IMR-90 (cell line): ENCODE data around the gene SNAP29. TPM values are rescaled to one million over a fixed set of nuclear protein-coding genes. Genes with fewer than 3 reads are reported as not detected.

ENCODE experiments used
- ATAC-seq: fragments of 200-7000 bp; cut with Tn5 transposase; 2 replicates; pipeline ENCODE4 v1.9.1; 2020; ENCODE audit warnings: low read depth, mild to moderate bottlenecking, moderate library complexity
- BruUV-seq: library from RNA; stranded (reverse); fragments of 400-500 nt; replicated peaks from 2 replicates; lab custom pipeline; 2021; lab: Mats Ljungman, UMichigan
- CTCF ChIA-PET: fragments of 300-600 bp; formaldehyde crosslinking; extraction: SDS; loops from one replicate; lab custom pipeline; 2021; ENCODE audit warnings: antibody characterized with exemption; lab: Yijun Ruan, JAX
- POLR2A ChIA-PET: fragments of 300-600 bp; sonication (Branson Sonifier 250); formaldehyde crosslinking; loops from one replicate; lab custom pipeline; 2022; ENCODE audit warnings: antibody characterized with exemption; ENCODE audit not compliant: unreplicated experiment; lab: Charles Lee
- DNase-seq: peaks from one replicate; pipeline ENCODE4 v3.0.0; 2013
- H2AFZ ChIP-seq: replicated peaks from 2 replicates; pipeline ENCODE3; 2013; ENCODE audit warnings: low read length, mild to moderate bottlenecking; ENCODE audit not compliant: poor library complexity
- H2AK5ac ChIP-seq: 2 replicates; pipeline ENCODE4 v1.6.1; 2013; ENCODE audit warnings: low read depth, low read length, inconsistent platforms
- H2AK9ac ChIP-seq: replicated peaks from 2 replicates; pipeline ENCODE3; 2013; ENCODE audit warnings: mild to moderate bottlenecking, low read depth, low read length, moderate library complexity; ENCODE audit not compliant: poor library complexity
- H2BK120ac ChIP-seq: 2 replicates; pipeline ENCODE4 v1.6.1; 2013; ENCODE audit warnings: low read depth, low read length, inconsistent platforms
- H2BK15ac ChIP-seq: 3 replicates; pipeline ENCODE4 v1.6.1; 2013; ENCODE audit warnings: low read depth, low read length, inconsistent platforms
- H2BK20ac ChIP-seq: 2 replicates; pipeline ENCODE4 v1.6.1; 2013; ENCODE audit warnings: low read depth, mild to moderate bottlenecking, inconsistent platforms, low read length, moderate library complexity
- H2BK5ac ChIP-seq: 2 replicates; pipeline ENCODE4 v1.6.1; 2013; ENCODE audit warnings: mild to moderate bottlenecking, low read depth, low read length, inconsistent platforms; ENCODE audit not compliant: poor library complexity, severe bottlenecking
- H3K14ac ChIP-seq: replicated peaks from 2 replicates; pipeline ENCODE4 v1.6.1; 2013; ENCODE audit warnings: low read depth, low read length, inconsistent platforms
- H3K18ac ChIP-seq: 2 replicates; pipeline ENCODE4 v1.6.1; 2013; ENCODE audit warnings: low read depth, low read length, control low read depth
- H3K23ac ChIP-seq: 2 replicates; pipeline ENCODE4 v1.6.1; 2013; ENCODE audit warnings: low read depth, low read length, inconsistent platforms
- H3K27ac ChIP-seq: 2 replicates; pipeline ENCODE4 v1.5.1; 2013; ENCODE audit warnings: mild to moderate bottlenecking, control low read depth, low read length; ENCODE audit not compliant: insufficient read depth
- H3K27me3 ChIP-seq: 2 replicates; pipeline ENCODE4 v1.6.1; 2013; ENCODE audit warnings: low read length; ENCODE audit not compliant: control insufficient read depth, insufficient read depth
- H3K36me3 ChIP-seq: 2 replicates; pipeline ENCODE4 v1.6.1; 2013; ENCODE audit warnings: low read length, mixed read lengths; ENCODE audit not compliant: control insufficient read depth, insufficient read depth
- H3K4ac ChIP-seq: 2 replicates; pipeline ENCODE4 v1.6.1; 2013; ENCODE audit warnings: low read depth, low read length, inconsistent platforms
- H3K4me1 ChIP-seq: 2 replicates; pipeline ENCODE4 v1.6.1; 2013; ENCODE audit warnings: low read length, mixed read lengths; ENCODE audit not compliant: control insufficient read depth, insufficient read depth
- H3K4me2 ChIP-seq: 2 replicates; pipeline ENCODE4 v1.6.1; 2013; ENCODE audit warnings: low read depth, mild to moderate bottlenecking, control low read depth, low read length, moderate library complexity
- H3K4me3 ChIP-seq: 2 replicates; pipeline ENCODE4 v1.5.1; 2013; ENCODE audit warnings: low read depth, mild to moderate bottlenecking, control low read depth, low read length, moderate library complexity; ENCODE audit not compliant: insufficient read depth
- H3K56ac ChIP-seq: 2 replicates; pipeline ENCODE4 v1.6.1; 2013; ENCODE audit warnings: low read length, inconsistent platforms; ENCODE audit not compliant: insufficient read depth; ENCODE audit errors: extremely low read depth
- H3K79me1 ChIP-seq, 2 experiments: 2 replicates each; pipeline ENCODE4 v1.6.1; 2013; ENCODE audit warnings: low read length in 2 of 2, inconsistent platforms in 1 of 2, low read depth in 1 of 2
- H3K9ac ChIP-seq: 2 replicates; pipeline ENCODE4 v1.6.1; 2013; ENCODE audit warnings: low read depth, low read length, control low read depth
- H3K9me1 ChIP-seq: 2 replicates; pipeline ENCODE4 v1.6.1; 2013; ENCODE audit warnings: low read length, inconsistent platforms; ENCODE audit not compliant: insufficient read depth
- H3K9me3 ChIP-seq: 2 replicates; pipeline ENCODE4 v1.6.1; 2013; ENCODE audit warnings: low read length; ENCODE audit not compliant: control insufficient read depth, insufficient read depth
- H4K20me1 ChIP-seq: 2 replicates; pipeline ENCODE4 v1.6.1; 2013; ENCODE audit warnings: low read length, inconsistent platforms; ENCODE audit not compliant: insufficient read depth
- H4K5ac ChIP-seq: 2 replicates; pipeline ENCODE4 v1.6.1; 2013; ENCODE audit warnings: mild to moderate bottlenecking, low read depth, low read length, control low read depth
- H4K8ac ChIP-seq, 2 experiments: 2 replicates each; pipeline ENCODE4 v1.6.1; 2013; ENCODE audit warnings: low read depth in 2 of 2, low read length in 2 of 2, control low read depth in 1 of 2, inconsistent platforms in 1 of 2
- H4K91ac ChIP-seq: 2 replicates; pipeline ENCODE4 v1.6.1; 2013; ENCODE audit warnings: low read depth, low read length, inconsistent platforms; ENCODE audit not compliant: insufficient read depth
- CEBPB ChIP-seq: IDR thresholded peaks from 2 replicates; pipeline ENCODE4 v1.6.1; 2012; ENCODE audit warnings: low read depth, low read length, improper control_type of control experiment
- RAD21 ChIP-seq: IDR thresholded peaks from 2 replicates; pipeline ENCODE4 v1.6.1; 2012; ENCODE audit warnings: low read length, improper control_type of control experiment
- WGBS, 2 experiments: methylation state at CpG; one replicate each; pipeline versions ENCODE4 v1.1.5 to v1.1.7; 2013; ENCODE audit warnings: missing lambda C conversion rate in 2 of 2; ENCODE audit not compliant: insufficient read length in 1 of 2; ENCODE audit errors: extremely low coverage in 2 of 2; 5-methylcytosine and 5-hydroxymethylcytosine counted together
- dilution Hi-C: fragments of 300-500 bp; cut with HindIII; formaldehyde crosslinking; loops from one replicate; pipeline ENCODE4 v1.14.3; 2018; ENCODE audit warnings: low sequenced_read_pairs; ENCODE audit not compliant: unreplicated experiment
- in situ Hi-C: fragments of 300-500 bp; cut with MboI; formaldehyde crosslinking; loops from 3 replicates; pipeline ENCODE4 v1.14.3; 2019; ENCODE audit warnings: low sequenced_read_pairs, inconsistent platforms, mixed read lengths
- intact Hi-C: fragments of 100-400 bp; cut with micrococcal nuclease; formaldehyde crosslinking; loops from 2 replicates; pipeline ENCODE4 v1.10.0; 2022
- polyA plus RNA-seq, 3 experiments: library from polyadenylated mRNA; depleted of rRNA; stranded (reverse); fragments of >200 nt; gene quantifications; 2 replicates each; pipeline ENCODE4 v1.2.3, GENCODE V29; 2012; ENCODE audit warnings: low replicate concordance in 1 of 3
- total RNA-seq: library from RNA; depleted of rRNA; stranded (reverse); fragments of >200 nt; gene quantifications from 2 replicates; pipeline ENCODE4 v1.2.3, GENCODE V29; 2012

Gene SNAP29
- total and polyA plus RNA-seq, 2 of the 4 experiments (the other 2 are of a cell fraction) = 10.6 to 29.5 TPM

- 0 out of 4 replicates have a peak, but pooled peaks cover 0 to 2% of the 10 kb centered on the region in 2 experiments for H3K79me1 ChIP-seq
- WGBS, 2 experiments = no CpG with 5 or more reads among the region's 4 CpGs
- no peak overlapping the region for H4K8ac ChIP-seq
- H3K9ac ChIP-seq = no peak overlapping the region
- no TSS peak for BruUV-seq
- ChIA-PET CTCF (interaction anchor here (0.6 to 2.0 kb wide), 2 partner anchors 11 to 38 kb away, joined by 4 to 9 read pairs; partner anchors contain the start of gene CRKL), POLR2A (no interaction called here)
- intact Hi-C loops = no loop called here
- no peak overlapping the region for H2BK120ac ChIP-seq
- no peaks in the 10 kb centered on the region for H3K36me3 ChIP-seq
- H3K4me1 ChIP-seq = peaks cover 10% of the 10 kb centered on the region
- 0 out of 2 replicates have a peak, but pooled peaks cover 6% of the 10 kb centered on the region for H3K9me1 ChIP-seq
- no peak overlapping the region for H3K4me3 ChIP-seq
- no peak overlapping the region for H2BK20ac ChIP-seq
- no peak for TF ChIP-seq RAD21
- peak; percentile 14; the same call in 1 of the 2 replicates for TF ChIP-seq CEBPB
- no peak overlapping the region for H3K4ac ChIP-seq
- no peak overlapping the region for H2BK15ac ChIP-seq
- H3K23ac ChIP-seq = no peak overlapping the region
- no peak overlapping the region for H3K4me2 ChIP-seq
- in situ Hi-C loops = no loop called here
- no peaks in the 10 kb centered on the region for H3K27me3 ChIP-seq
- H3K9me3 ChIP-seq = no peaks in the 10 kb centered on the region
- no peak overlapping the region for H4K5ac ChIP-seq
- DNase-seq (no peak), ATAC-seq (no peak)
- dilution Hi-C loops = no loop called here
- H2AFZ ChIP-seq = no peak overlapping the region
- no peak overlapping the region for H3K27ac ChIP-seq
- no peak overlapping the region for H3K14ac ChIP-seq
- H3K18ac ChIP-seq = no peak overlapping the region
- no peak overlapping the region for H2BK5ac ChIP-seq
- no peaks in the 10 kb centered on the region for H4K20me1 ChIP-seq
- no peak overlapping the region for H3K56ac ChIP-seq
- H4K91ac ChIP-seq = no peak overlapping the region
- H2AK9ac ChIP-seq = no peak overlapping the region
- no peak overlapping the region for H2AK5ac ChIP-seq
These were observed 46.9 kb downstream of the SNAP29 start for GRCh38 chr22:20905415-20906386.
